SK-N-SH (cell line): ENCODE results near the gene CCDC88B. TPM values are rescaled to one million over a fixed set of nuclear protein-coding genes. Genes with fewer than 3 reads are reported as not detected.

Experiments used
- CTCF ChIA-PET: fragments of 300-600, 350-600 bp; formaldehyde crosslinking; extraction: SDS; loops from one replicate; lab custom pipeline; 2021; lab: Yijun Ruan, JAX
- POLR2A ChIA-PET: fragments of 350-600 bp; sonication (Branson Sonifier 250); formaldehyde crosslinking; extraction: SDS; loops from one replicate; lab custom pipeline; 2020; ENCODE audit warnings: antibody characterized with exemption, inconsistent platforms; lab: Yijun Ruan, JAX
- DNase-seq: peaks from one replicate; pipeline ENCODE4 v3.0.0; 2012
- H2AFZ ChIP-seq: fragments of 200-600 bp; sonication (generic); 2 replicates; pipeline ENCODE4 v1.8.1; 2016; ENCODE audit warnings: antibody characterized with exemption, mild to moderate bottlenecking, low read depth
- H3F3A ChIP-seq: fragments of 200-600 bp; sonication (generic); replicated peaks from 2 replicates; pipeline ENCODE3; 2016; ENCODE audit warnings: antibody characterized with exemption, mild to moderate bottlenecking; ENCODE audit not compliant: insufficient read depth
- H3K27ac ChIP-seq, 2 experiments: fragments of 200-500 bp in 1 of 2; fragments of 200-600 bp in 1 of 2; sonication (Bioruptor generic) in 1 of 2; sonication (generic), shearing (Covaris generic) in 1 of 2; 2 replicates each; pipeline versions ENCODE4 v1.5.1 to v1.6.1; 2014 to 2016; ENCODE audit warnings: low read depth in 2 of 2, inconsistent platforms in 1 of 2, low read length in 1 of 2, mild to moderate bottlenecking in 1 of 2, mixed read lengths in 1 of 2
- H3K27me3 ChIP-seq: fragments of 200-600 bp; sonication (generic), shearing (Covaris generic); 2 replicates; pipeline ENCODE4 v1.6.1; 2016; ENCODE audit warnings: mixed run types; ENCODE audit not compliant: insufficient read depth
- H3K36me3 ChIP-seq, 2 experiments: fragments of 200-500 bp in 1 of 2; fragments of 200-600 bp in 1 of 2; sonication (Bioruptor generic) in 1 of 2; sonication (generic) in 1 of 2; replicated peaks in 1 of 2; 2 replicates each; pipeline versions ENCODE3 to v1.5.1; 2014 to 2016; ENCODE audit warnings: low read length in 1 of 2, mild to moderate bottlenecking in 1 of 2; ENCODE audit not compliant: insufficient read depth in 2 of 2, control insufficient read depth in 1 of 2
- H3K4me1 ChIP-seq, 2 experiments: fragments of 200-500 bp in 1 of 2; fragments of 200-600 bp in 1 of 2; sonication (Bioruptor generic) in 1 of 2; sonication (generic), shearing (Covaris generic) in 1 of 2; 2 replicates each; pipeline versions ENCODE4 v1.5.1 to v1.6.1; 2014 to 2016; ENCODE audit warnings: low read depth in 1 of 2, low read length in 1 of 2, mixed run types in 1 of 2; ENCODE audit not compliant: insufficient read depth in 2 of 2, control insufficient read depth in 1 of 2
- H3K4me2 ChIP-seq: fragments of 200-600 bp; sonication (generic), shearing (Covaris generic); 2 replicates; pipeline ENCODE4 v1.6.1; 2017; ENCODE audit warnings: mixed run types
- H3K4me3 ChIP-seq, 2 experiments: fragments of 200-500 bp in 1 of 2; fragments of 200-600 bp in 1 of 2; sonication (Bioruptor generic) in 1 of 2; sonication (generic), shearing (Covaris generic) in 1 of 2; 2 replicates each; pipeline versions ENCODE4 v1.5.1 to v1.8.1; 2014 to 2016; ENCODE audit warnings: low read depth in 2 of 2, inconsistent platforms in 1 of 2, low read length in 1 of 2, mild to moderate bottlenecking in 1 of 2, mixed read lengths in 1 of 2, moderate library complexity in 1 of 2
- H3K79me2 ChIP-seq: fragments of 200-600 bp; sonication (generic); 2 replicates; pipeline ENCODE4 v1.8.1; 2017; ENCODE audit warnings: mild to moderate bottlenecking; ENCODE audit not compliant: insufficient read depth
- H3K9ac ChIP-seq: fragments of 200-600 bp; sonication (generic); 2 replicates; pipeline ENCODE4 v1.6.1; 2017; ENCODE audit warnings: mixed run types
- H3K9me2 ChIP-seq: fragments of 200-600 bp; sonication (generic); 2 replicates; pipeline ENCODE4 v1.6.1; 2017; ENCODE audit warnings: mixed run types
- H3K9me3 ChIP-seq: fragments of 200-600 bp; sonication (generic); 2 replicates; pipeline ENCODE4 v1.6.1; 2017; ENCODE audit warnings: mixed run types, mild to moderate bottlenecking, moderate library complexity
- H4K20me1 ChIP-seq: fragments of 200-600 bp; sonication (generic); 2 replicates; pipeline ENCODE4 v1.6.1; 2017; ENCODE audit warnings: mild to moderate bottlenecking, mixed run types; ENCODE audit not compliant: insufficient read depth
- FOSL2 ChIP-seq: IDR thresholded peaks from 2 replicates; pipeline ENCODE4 v1.4.0; 2012; ENCODE audit warnings: low read depth, mild to moderate bottlenecking, moderate library complexity, borderline replicate concordance
- FOXM1 ChIP-seq: IDR thresholded peaks from 2 replicates; pipeline ENCODE4 v1.4.0; 2012; ENCODE audit warnings: low read depth, mild to moderate bottlenecking
- MXI1 ChIP-seq: IDR thresholded peaks from 2 replicates; pipeline ENCODE4 v1.6.1; 2012; ENCODE audit warnings: mild to moderate bottlenecking, low read depth, low read length, improper control_type of control experiment
- NFIC ChIP-seq: IDR thresholded peaks from 2 replicates; pipeline ENCODE4 v1.4.0; 2012; ENCODE audit warnings: borderline replicate concordance
- NRF1 ChIP-seq: IDR thresholded peaks from 2 replicates; pipeline ENCODE4 v1.6.1; 2012; ENCODE audit warnings: low read depth, mild to moderate bottlenecking, low read length
- POLR2AphosphoS5 ChIP-seq: IDR thresholded peaks from 2 replicates; pipeline ENCODE4 v1.6.1; 2012; ENCODE audit warnings: low read depth, low read length
- SIN3A ChIP-seq: IDR thresholded peaks from 2 replicates; pipeline ENCODE4 v1.6.1; 2012; ENCODE audit warnings: low read depth, mild to moderate bottlenecking, low read length, moderate library complexity, borderline replicate concordance
- TAF1 ChIP-seq: IDR thresholded peaks from 2 replicates; pipeline ENCODE4 v1.6.1; 2012; ENCODE audit warnings: low read depth, mild to moderate bottlenecking, low read length, moderate library complexity, borderline replicate concordance
- TEAD4 ChIP-seq: IDR thresholded peaks from 2 replicates; pipeline ENCODE4 v1.4.0; 2012; ENCODE audit warnings: mild to moderate bottlenecking, borderline replicate concordance; ENCODE audit not compliant: insufficient read depth
- USF1 ChIP-seq: IDR thresholded peaks from 2 replicates; pipeline ENCODE4 v1.4.0; 2012; ENCODE audit warnings: low read depth, borderline replicate concordance
- YY1 ChIP-seq: IDR thresholded peaks from 2 replicates; pipeline ENCODE4 v1.4.0; 2012; ENCODE audit warnings: low read depth, mild to moderate bottlenecking
- WGBS: methylation state at CpG from one replicate; pipeline ENCODE4 v1.1.6; 2017; ENCODE audit warnings: low lambda C conversion rate; 5-methylcytosine and 5-hydroxymethylcytosine counted together
- polyA plus RNA-seq, 3 experiments: library from polyadenylated mRNA; depleted of rRNA; stranded (reverse); fragments of >200 nt; gene quantifications; 2 replicates each; pipeline ENCODE4 v1.2.3, GENCODE V29; 2012
- TF ChIP-seq, protein P1 (sequence below): IDR thresholded peaks from 2 replicates; pipeline ENCODE4 v1.6.1; 2012; ENCODE audit warnings: mild to moderate bottlenecking, low read depth, low read length, moderate library complexity
- TF ChIP-seq, protein P2 (sequence below): IDR thresholded peaks from 2 replicates; pipeline ENCODE4 v1.4.0; 2012; ENCODE audit warnings: low read depth

Gene CCDC88B
- polyA plus RNA-seq, 1 of the 3 experiments (the other 2 are of a cell fraction) = 3.4 TPM

GRCh38 chr11:64358907-64359711 is 19.1 kb downstream of the CCDC88B start, which contains the start of gene RPS6KA4:
RPS6KA4 (plus strand) TSS chr11:64359162; CDS start chr11:64359236, 74 bp downstream.
- peak within 1 kb of the TSS; percentile 88 for H3K9ac ChIP-seq
- H3F3A ChIP-seq = peaks cover 15% of the 10 kb centered on the region
- 0 out of 2 replicates have a peak, but pooled peaks cover 5% of the 10 kb centered on the region for H4K20me1 ChIP-seq
- ChIA-PET POLR2A (interaction anchor here (0.6 to 1.1 kb wide), 3 partner anchors 13 to 47 kb away, joined by 3 to 5 read pairs (median 5); partner anchors contain the start of gene TRMT112), CTCF (interaction anchor here (0.6 to 1.7 kb wide), 10 partner anchors 13 to 490 kb away, joined by 3 to 4 read pairs (median 3); partner anchors contain the start of genes PRDX5 and TRMT112)
- H3K27ac ChIP-seq = peak within 1 kb of the TSS; percentile 76 to 82
- TF ChIP-seq, protein P1, sequence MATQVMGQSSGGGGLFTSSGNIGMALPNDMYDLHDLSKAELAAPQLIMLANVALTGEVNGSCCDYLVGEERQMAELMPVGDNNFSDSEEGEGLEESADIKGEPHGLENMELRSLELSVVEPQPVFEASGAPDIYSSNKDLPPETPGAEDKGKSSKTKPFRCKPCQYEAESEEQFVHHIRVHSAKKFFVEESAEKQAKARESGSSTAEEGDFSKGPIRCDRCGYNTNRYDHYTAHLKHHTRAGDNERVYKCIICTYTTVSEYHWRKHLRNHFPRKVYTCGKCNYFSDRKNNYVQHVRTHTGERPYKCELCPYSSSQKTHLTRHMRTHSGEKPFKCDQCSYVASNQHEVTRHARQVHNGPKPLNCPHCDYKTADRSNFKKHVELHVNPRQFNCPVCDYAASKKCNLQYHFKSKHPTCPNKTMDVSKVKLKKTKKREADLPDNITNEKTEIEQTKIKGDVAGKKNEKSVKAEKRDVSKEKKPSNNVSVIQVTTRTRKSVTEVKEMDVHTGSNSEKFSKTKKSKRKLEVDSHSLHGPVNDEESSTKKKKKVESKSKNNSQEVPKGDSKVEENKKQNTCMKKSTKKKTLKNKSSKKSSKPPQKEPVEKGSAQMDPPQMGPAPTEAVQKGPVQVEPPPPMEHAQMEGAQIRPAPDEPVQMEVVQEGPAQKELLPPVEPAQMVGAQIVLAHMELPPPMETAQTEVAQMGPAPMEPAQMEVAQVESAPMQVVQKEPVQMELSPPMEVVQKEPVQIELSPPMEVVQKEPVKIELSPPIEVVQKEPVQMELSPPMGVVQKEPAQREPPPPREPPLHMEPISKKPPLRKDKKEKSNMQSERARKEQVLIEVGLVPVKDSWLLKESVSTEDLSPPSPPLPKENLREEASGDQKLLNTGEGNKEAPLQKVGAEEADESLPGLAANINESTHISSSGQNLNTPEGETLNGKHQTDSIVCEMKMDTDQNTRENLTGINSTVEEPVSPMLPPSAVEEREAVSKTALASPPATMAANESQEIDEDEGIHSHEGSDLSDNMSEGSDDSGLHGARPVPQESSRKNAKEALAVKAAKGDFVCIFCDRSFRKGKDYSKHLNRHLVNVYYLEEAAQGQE = no peak
- TF ChIP-seq TEAD4 (no peak), POLR2AphosphoS5 (peak; percentile 70), NFIC (no peak), SIN3A (0 out of 2 replicates have a peak, but pooled peaks have one; percentile 46), FOXM1 (no peak), USF1 (no peak), TAF1 (0 out of 2 replicates have a peak, but pooled peaks have one; percentile 18), FOSL2 (peak; percentile 26), MXI1 (peak; percentile 93), YY1 (peak; percentile 53), NRF1 (peak; percentile 24; the same call in 1 of the 2 replicates)
- TF ChIP-seq, protein P2, sequence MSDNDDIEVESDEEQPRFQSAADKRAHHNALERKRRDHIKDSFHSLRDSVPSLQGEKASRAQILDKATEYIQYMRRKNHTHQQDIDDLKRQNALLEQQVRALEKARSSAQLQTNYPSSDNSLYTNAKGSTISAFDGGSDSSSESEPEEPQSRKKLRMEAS = no peak; the same call in 1 of the 2 replicates
- H3K4me2 ChIP-seq = peak within 1 kb of the TSS; percentile 93
- H3K4me3 ChIP-seq = peak within 1 kb of the TSS; percentile 93
- H3K9me3 ChIP-seq = no peaks in the 10 kb centered on the region
- H3K36me3 ChIP-seq = peaks cover 14 to 33% of the 10 kb centered on the region in 2 experiments
- no peaks in the 10 kb centered on the region for H3K9me2 ChIP-seq
- whole genome bisulfite sequencing = 1% methylated on average over 16 of the region's 70 CpGs
- H2AFZ ChIP-seq = peak within 1 kb of the TSS; percentile 78
- H3K27me3 ChIP-seq = no peaks in the 10 kb centered on the region
- DNase-seq = peak; percentile 95
- peaks cover 31% of the 10 kb centered on the region for H3K79me2 ChIP-seq
- H3K4me1 ChIP-seq = peaks cover 22 to 28% of the 10 kb centered on the region in 2 experiments; a peak in 3 of 4 replicates
